OCI-LY7 (cell line): ENCODE measurements around the gene PYCARD. TPM values are rescaled to one million over a fixed set of nuclear protein-coding genes. Genes with fewer than 3 reads are reported as not detected.

ENCODE experiments used
- BruUV-seq: library from RNA; stranded (reverse); fragments of 400-500 nt; replicated peaks from 2 replicates; lab custom pipeline; 2021; lab: Mats Ljungman, UMichigan
- CTCF ChIA-PET: fragments of 300-600 bp; sonication (Branson Sonifier 250); formaldehyde crosslinking; loops from one replicate; lab custom pipeline; 2022; ENCODE audit warnings: antibody characterized with exemption; ENCODE audit not compliant: unreplicated experiment; lab: Charles Lee
- POLR2A ChIA-PET: fragments of 300-600 bp; sonication (Branson Sonifier 250); formaldehyde crosslinking; loops from one replicate; lab custom pipeline; 2022; ENCODE audit warnings: antibody characterized with exemption; lab: Charles Lee
- DNase-seq: peaks from one replicate; pipeline ENCODE4 v3.0.0-alpha.2; 2015; ENCODE audit warnings: low spot score
- H2AFZ ChIP-seq: fragments of 200-600 bp; sonication (generic), shearing (Covaris generic); 2 replicates; pipeline ENCODE4 v1.6.1; 2014; ENCODE audit warnings: mild to moderate bottlenecking, antibody characterized with exemption, low read length, moderate library complexity
- H3K27ac ChIP-seq: fragments of 200-600 bp; sonication (generic); 2 replicates; pipeline ENCODE4 v1.5.1; 2014; ENCODE audit warnings: mixed run types, low read depth, mild to moderate bottlenecking, moderate library complexity, low read length, inconsistent platforms; ENCODE audit not compliant: poor library complexity, severe bottlenecking
- H3K36me3 ChIP-seq: fragments of 200-600 bp; sonication (generic); 2 replicates; pipeline ENCODE4 v1.6.1; 2014; ENCODE audit warnings: mild to moderate bottlenecking, antibody characterized with exemption, low read length, moderate library complexity, mixed read lengths; ENCODE audit not compliant: insufficient read depth
- H3K4me1 ChIP-seq: fragments of 200-600 bp; sonication (generic); 2 replicates; pipeline ENCODE4 v1.5.1; 2014; ENCODE audit warnings: mild to moderate bottlenecking, low read length; ENCODE audit not compliant: insufficient read depth, poor library complexity, severe bottlenecking
- H3K4me2 ChIP-seq: fragments of 200-600 bp; sonication (generic); 2 replicates; pipeline ENCODE4 v1.6.1; 2014; ENCODE audit warnings: mild to moderate bottlenecking, low read length
- H3K4me3 ChIP-seq: fragments of 200-600 bp; sonication (generic); 2 replicates; pipeline ENCODE4 v1.5.1; 2014; ENCODE audit warnings: mild to moderate bottlenecking, low read depth, low read length; ENCODE audit not compliant: poor library complexity, severe bottlenecking
- H3K79me2 ChIP-seq: fragments of 200-600 bp; sonication (generic); 2 replicates; pipeline ENCODE4 v1.6.1; 2016; ENCODE audit warnings: low read depth, mild to moderate bottlenecking, low read length, moderate library complexity, mixed read lengths; ENCODE audit not compliant: insufficient read depth
- H3K9me2 ChIP-seq: fragments of 200-600 bp; sonication (generic); 2 replicates; pipeline ENCODE4 v1.6.1; 2016; ENCODE audit warnings: mild to moderate bottlenecking, low read length, mixed read lengths; ENCODE audit not compliant: insufficient read depth
- H3K9me3 ChIP-seq: fragments of 200-600 bp; sonication (generic); 2 replicates; pipeline ENCODE4 v1.6.1; 2014; ENCODE audit warnings: mild to moderate bottlenecking, mixed run types, low read length, mixed read lengths
- H4K20me1 ChIP-seq: fragments of 200-600 bp; sonication (generic); 2 replicates; pipeline ENCODE4 v1.6.1; 2014; ENCODE audit warnings: mild to moderate bottlenecking, antibody characterized with exemption, low read length, moderate library complexity, mixed read lengths; ENCODE audit not compliant: insufficient read depth
- EZH2phosphoT487 ChIP-seq: fragments of 200-600 bp; sonication (generic); IDR thresholded peaks from 2 replicates; pipeline ENCODE4 v1.6.1; 2018; ENCODE audit warnings: low read depth, borderline replicate concordance, mild to moderate bottlenecking, mixed run types, antibody characterized with exemption, low read length, moderate library complexity, mixed read lengths
- intact Hi-C: fragments of 100-400 bp; cut with micrococcal nuclease; formaldehyde crosslinking; loops from one replicate; pipeline ENCODE4 v1.10.0; 2022; ENCODE audit not compliant: unreplicated experiment
- total RNA-seq, 2 experiments: library from RNA; depleted of rRNA in 1 of 2; stranded (reverse); fragments of >200 nt in 1 of 2; shearing (Covaris generic) in 1 of 2; gene quantifications; 2 replicates each; pipeline ENCODE4 v1.2.3, GENCODE V29; 2014 to 2022
- TF ChIP-seq, protein P1 (sequence below): fragments of 200-600 bp; sonication (generic); conservative IDR thresholded peaks from 2 replicates; pipeline ENCODE4 v1.5.1; 2014; ENCODE audit warnings: mild to moderate bottlenecking, antibody characterized with exemption, low read length, moderate library complexity, mixed read lengths

The PYCARD gene
- total RNA-seq, 2 experiments from 2014 or later = 5.5 to 14.8 TPM

DNA sequence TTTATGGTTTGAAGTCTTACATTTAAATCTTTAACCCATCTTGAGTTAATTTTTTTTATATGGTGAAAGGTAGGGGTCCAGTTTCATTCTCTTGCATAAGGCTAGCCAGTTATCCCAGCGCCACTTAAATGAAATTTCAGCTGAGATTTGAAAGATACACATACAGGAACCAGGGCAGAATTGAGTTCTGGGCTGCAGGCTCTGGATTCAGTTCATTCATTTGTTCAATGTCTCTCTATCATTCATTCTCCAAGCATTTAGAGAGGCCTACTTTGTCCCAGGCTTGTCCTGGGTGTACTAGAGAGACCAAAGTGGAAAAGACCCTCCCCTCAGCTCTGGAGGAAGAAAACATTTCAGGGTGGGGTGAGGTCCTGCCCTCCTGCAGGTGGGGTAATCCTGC, 10.8 kb upstream of the PYCARD start:
- Histone ChIP-seq H3K27ac (no peak overlapping the region), H3K9me2 (no peaks in the 10 kb centered on the region), H3K4me2 (no peak overlapping the region), H3K4me3 (no peak overlapping the region), H3K4me1 (peaks cover 9% of the 10 kb centered on the region), H3K9me3 (no peaks in the 10 kb centered on the region), H2AFZ (no peak overlapping the region), H3K79me2 (no peaks in the 10 kb centered on the region), H4K20me1 (no peaks in the 10 kb centered on the region), H3K36me3 (no peaks in the 10 kb centered on the region)
- BruUV-seq = no TSS peak
- CTCF ChIA-PET = interaction anchor here (1.0 kb wide), 1 partner anchor 11 kb away, joined by 3 read pairs; the partner anchor contains the start of gene PYCARD
- DNase-seq = no peak
- intact Hi-C loops = no loop called here
- POLR2A ChIA-PET = interaction anchor here (0.6 to 1.3 kb wide), 3 partner anchors 9 to 681 kb away, joined by 3 to 4 read pairs (median 3); no protein-coding TSS in a partner anchor
- TF ChIP-seq EZH2phosphoT487 = no peak
- TF ChIP-seq, protein P1, sequence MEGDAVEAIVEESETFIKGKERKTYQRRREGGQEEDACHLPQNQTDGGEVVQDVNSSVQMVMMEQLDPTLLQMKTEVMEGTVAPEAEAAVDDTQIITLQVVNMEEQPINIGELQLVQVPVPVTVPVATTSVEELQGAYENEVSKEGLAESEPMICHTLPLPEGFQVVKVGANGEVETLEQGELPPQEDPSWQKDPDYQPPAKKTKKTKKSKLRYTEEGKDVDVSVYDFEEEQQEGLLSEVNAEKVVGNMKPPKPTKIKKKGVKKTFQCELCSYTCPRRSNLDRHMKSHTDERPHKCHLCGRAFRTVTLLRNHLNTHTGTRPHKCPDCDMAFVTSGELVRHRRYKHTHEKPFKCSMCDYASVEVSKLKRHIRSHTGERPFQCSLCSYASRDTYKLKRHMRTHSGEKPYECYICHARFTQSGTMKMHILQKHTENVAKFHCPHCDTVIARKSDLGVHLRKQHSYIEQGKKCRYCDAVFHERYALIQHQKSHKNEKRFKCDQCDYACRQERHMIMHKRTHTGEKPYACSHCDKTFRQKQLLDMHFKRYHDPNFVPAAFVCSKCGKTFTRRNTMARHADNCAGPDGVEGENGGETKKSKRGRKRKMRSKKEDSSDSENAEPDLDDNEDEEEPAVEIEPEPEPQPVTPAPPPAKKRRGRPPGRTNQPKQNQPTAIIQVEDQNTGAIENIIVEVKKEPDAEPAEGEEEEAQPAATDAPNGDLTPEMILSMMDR = no peak

DNA sequence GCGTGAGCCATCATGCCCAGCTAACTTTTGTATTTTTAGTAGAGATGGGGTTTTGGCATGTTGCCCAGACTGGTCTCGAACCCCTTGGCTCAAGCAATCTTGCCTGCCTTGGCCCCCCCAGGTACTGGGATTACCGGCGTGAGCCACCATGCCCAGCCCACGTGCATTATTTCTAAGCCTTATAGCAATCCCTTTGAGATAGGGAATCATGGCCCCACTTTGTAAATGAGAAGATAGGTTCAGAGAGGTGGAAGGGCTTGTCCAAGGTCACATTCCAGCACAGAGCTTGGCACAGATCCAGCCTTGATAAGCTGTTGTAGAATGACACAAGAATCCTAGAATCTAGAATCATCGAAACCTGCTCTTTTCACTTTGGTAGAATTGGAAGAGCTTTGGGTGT, 4.2 kb upstream of the PYCARD start:
- Histone ChIP-seq H3K36me3 (no peaks in the 10 kb centered on the region), H2AFZ (no peak overlapping the region), H3K79me2 (no peaks in the 10 kb centered on the region), H3K4me3 (no peak overlapping the region), H3K4me1 (peaks cover 27% of the 10 kb centered on the region), H3K27ac (no peak overlapping the region), H3K4me2 (no peak overlapping the region), H3K9me3 (no peaks in the 10 kb centered on the region), H3K9me2 (no peaks in the 10 kb centered on the region), H4K20me1 (no peaks in the 10 kb centered on the region)
- POLR2A ChIA-PET = interaction anchor here (0.6 kb wide), 1 partner anchor 12 kb away, joined by 3 read pairs; no protein-coding TSS in a partner anchor
- TF ChIP-seq EZH2phosphoT487 = no peak
- TF ChIP-seq, protein P1 = no peak
- BruUV-seq = no TSS peak
- intact Hi-C loops = no loop called here
- CTCF ChIA-PET = no interaction called here
- no peak for DNase-seq

DNA sequence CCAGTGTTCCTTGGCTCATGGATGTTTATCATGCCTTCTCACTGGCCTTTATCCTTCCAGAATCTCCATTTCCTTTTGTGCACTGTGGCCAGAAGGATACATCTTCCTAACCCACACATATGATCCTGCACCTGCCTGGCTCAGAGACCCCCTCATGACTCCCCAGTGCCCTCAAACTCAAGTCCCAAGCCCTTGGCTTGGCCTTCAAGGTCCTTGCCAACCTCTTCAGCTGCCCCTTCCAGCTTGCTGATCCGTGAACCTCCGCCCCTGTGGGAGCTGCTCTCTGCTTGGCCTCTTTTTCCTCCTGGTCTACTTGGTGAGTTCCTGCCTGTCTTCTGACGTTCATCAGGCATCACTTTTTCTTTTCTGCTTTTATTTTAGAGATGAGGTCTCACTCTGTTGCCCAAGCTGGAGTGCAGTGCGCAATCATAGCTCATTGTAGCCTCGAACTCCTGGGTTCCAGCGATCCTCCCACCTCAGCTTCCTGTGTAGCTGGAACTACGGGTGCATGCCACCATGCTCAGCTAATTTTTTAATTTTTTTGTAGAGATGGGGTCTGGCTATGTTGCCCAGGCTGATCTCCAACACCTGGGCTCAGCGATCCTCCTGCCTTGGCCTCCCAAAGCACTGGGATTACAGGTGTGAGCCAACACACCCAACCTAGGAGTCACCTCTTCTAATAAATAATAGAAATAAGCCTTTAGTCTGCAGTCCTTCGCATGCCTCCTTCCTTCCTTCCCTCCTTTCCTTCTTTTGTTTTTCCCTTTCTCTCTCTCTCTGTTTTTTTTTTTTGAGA, 2.5 kb upstream of the PYCARD start:
- Histone ChIP-seq H3K4me1 (peaks cover 44% of the 10 kb centered on the region), H3K79me2 (no peaks in the 10 kb centered on the region), H3K9me2 (no peaks in the 10 kb centered on the region), H3K4me2 (no peak overlapping the region), H3K27ac (no peak overlapping the region), H3K9me3 (no peaks in the 10 kb centered on the region), H2AFZ (no peak overlapping the region), H3K4me3 (no peak overlapping the region), H3K36me3 (no peaks in the 10 kb centered on the region; the same call in 1 of the 2 replicates), H4K20me1 (no peaks in the 10 kb centered on the region)
- no TSS peak for BruUV-seq
- CTCF ChIA-PET = no interaction called here
- POLR2A ChIA-PET = interaction anchor here (0.7 kb wide), 1 partner anchor 11 kb away, joined by 4 read pairs; no protein-coding TSS in a partner anchor
- DNase-seq = no peak
- intact Hi-C loops = no loop called here
- no peak for TF ChIP-seq EZH2phosphoT487
- TF ChIP-seq, protein P1 = no peak
